Skeletal muscle cell (primary cell): ENCODE results near the gene ZNF804A.

Experiments
- DNase-seq: peaks from one replicate; pipeline ENCODE4 v3.0.0-alpha.2; 2010; ENCODE audit warnings: low read depth
- H3K4me3 ChIP-seq: 2 replicates; pipeline ENCODE4 v1.5.1; 2011; ENCODE audit warnings: low read depth, mild to moderate bottlenecking, control low read depth, low read length, moderate library complexity

ZNF804A gene

GRCh38 chr2:184599054-184599871 lies 934 bp downstream of the ZNF804A start:
- H3K4me3 ChIP-seq, result peak overlapping the region; percentile 77
- DNase-seq, result peak; percentile 13

DNA sequence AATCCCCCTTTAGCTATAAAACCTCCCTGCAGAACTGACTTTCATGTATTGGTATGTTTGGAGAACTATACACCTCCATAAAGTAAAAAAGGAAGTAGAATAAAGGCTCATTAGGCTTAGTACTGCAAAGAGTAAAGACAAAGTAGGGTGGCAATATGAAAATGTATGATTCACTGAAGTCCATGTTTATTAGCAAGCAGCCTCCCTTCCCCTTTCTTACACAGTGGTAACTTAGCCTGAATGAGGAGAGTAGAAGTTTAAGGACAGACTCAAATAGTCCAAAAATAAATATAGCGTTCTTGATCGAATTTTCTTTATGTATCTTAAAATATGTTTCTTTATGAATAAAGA lies 1.5 kb downstream of the ZNF804A start:
- H3K4me3 ChIP-seq, result peak overlapping the region; percentile 77
- DNase-seq, result peak; percentile 2

DNA sequence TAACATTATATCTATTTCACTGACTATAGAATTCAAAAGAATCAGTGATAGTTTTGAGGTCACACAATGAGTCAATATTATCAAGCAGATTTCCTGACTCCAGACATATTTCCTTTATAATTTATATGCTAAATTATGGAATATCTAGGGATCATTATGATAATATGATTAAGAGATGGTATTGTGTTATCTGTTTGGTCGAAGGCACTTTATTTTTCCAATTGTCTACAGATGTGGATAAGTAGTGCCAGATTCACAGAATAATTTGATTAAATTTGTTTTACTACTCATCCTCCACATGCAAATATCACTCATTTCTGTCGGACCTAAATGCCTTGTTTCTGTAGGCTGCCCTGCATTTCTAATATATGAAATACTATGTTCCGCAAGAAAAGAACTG lies 4.4 kb downstream of the ZNF804A start:
- no peak overlapping the region for H3K4me3 ChIP-seq
- no peak for DNase-seq

GRCh38 chr2:184610891-184611290 lies 12.6 kb downstream of the ZNF804A start:
- H3K4me3 ChIP-seq, result no peak overlapping the region
- DNase-seq, result peak; percentile 2

- no peak overlapping the region for H3K4me3 ChIP-seq
- DNase-seq, result peak; percentile 8
Measured at GRCh38 chr2:184611361-184612085, 13.2 kb downstream of the ZNF804A start.

- no peak overlapping the region for H3K4me3 ChIP-seq
- DNase-seq, result no peak
Measured at GRCh38 chr2:184620367-184620766, 22.0 kb downstream of the ZNF804A start.

DNA sequence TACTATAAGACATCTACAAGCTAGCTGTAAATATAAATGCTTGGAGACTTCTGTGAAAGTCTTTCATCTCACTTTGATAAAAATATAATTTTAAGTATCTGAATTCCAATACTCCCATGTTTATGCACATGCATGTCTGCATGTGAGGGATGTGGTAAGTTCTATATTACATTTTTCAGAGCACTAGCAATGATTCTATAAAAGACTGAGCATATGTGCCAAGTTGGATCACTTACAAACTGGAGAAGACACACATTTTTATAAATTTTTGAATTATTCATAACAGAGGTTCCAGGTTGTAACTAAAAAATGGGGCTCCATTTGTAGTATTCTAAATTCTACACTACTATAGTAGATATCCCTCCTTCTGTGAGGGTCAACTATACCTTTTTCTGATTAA lies 26.0 kb downstream of the ZNF804A start:
- DNase-seq, result no peak
- H3K4me3 ChIP-seq, result no peak overlapping the region

DNA sequence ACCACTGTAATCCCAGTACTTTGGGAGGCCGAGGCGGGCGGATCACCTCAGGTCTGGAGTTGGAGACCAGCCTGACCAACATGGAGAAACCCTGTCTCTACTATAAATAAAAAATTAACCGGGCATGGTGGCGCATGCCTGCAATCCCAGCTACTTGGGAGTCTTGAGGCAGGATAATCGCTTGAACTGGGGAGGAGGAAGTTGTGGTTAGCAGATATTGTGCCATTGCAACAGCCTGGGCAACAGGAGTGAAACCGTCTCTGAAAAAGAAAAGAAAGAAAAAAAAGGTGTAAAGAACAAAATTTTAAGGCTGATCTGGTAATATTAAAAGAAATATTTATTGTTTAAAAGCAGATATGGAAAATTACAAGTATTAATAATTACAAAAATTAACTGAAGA lies 29.7 kb downstream of the ZNF804A start:
- H3K4me3 ChIP-seq, result no peak overlapping the region
- no peak for DNase-seq

DNA sequence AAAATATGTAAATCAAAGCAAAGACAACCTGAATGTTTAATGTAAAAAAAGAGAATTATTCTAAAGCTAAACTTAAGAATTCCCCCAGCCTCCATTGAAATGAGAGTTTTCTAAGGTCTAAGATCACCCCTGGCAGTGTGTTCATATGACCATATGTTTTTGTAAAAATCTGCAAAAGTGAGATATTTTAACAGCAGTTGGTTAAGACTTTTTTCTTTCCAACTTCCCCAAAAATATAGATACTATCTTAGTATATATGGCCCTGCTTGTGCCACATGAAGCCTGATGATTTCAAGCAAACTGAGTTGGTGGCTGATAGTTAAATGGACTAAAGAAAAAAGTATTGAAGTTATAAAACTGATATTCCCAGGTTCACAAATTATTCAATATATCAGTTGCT lies 35.4 kb downstream of the ZNF804A start:
- H3K4me3 ChIP-seq, result no peak overlapping the region
- DNase-seq, result no peak

DNA sequence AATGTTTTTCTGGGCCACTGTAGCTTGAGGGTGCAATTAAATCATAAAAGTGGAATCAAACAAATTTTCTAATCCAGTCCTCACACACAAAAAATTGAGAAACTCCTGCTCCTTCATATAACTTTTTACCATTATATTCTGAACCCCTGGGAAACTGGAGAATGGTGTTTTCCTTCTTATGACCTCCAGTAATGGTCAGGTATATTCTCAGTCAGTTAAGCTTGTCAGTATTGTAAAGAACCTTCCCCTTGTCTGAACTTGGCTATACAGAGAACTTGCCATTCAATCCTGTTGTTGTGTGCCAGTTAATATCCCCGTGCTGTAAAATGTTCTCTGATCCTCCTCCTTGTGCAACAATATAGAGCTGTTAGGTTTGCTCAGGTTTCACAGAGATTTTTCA lies 39.5 kb downstream of the ZNF804A start:
- no peak for DNase-seq
- H3K4me3 ChIP-seq, result no peak overlapping the region

DNA sequence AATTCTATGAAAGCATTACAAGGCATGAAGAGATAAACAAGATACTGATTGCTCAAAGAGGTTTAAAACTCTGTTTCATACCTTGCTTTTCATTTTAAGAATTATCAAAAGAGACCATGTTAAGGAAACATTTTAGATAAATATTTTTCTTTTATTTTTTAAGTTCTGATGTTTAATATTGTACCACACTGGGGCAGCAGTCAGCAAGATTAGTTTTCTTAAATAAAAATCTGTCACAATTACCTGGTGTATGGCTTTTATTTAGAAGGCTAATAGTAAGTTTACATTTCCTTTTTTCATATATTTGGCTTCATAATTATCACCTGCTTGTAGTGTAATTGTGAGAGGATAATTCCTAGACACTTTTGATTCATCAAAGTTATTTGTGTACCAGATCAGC lies 46.4 kb downstream of the ZNF804A start:
- DNase-seq, result no peak
- H3K4me3 ChIP-seq, result no peak overlapping the region

DNA sequence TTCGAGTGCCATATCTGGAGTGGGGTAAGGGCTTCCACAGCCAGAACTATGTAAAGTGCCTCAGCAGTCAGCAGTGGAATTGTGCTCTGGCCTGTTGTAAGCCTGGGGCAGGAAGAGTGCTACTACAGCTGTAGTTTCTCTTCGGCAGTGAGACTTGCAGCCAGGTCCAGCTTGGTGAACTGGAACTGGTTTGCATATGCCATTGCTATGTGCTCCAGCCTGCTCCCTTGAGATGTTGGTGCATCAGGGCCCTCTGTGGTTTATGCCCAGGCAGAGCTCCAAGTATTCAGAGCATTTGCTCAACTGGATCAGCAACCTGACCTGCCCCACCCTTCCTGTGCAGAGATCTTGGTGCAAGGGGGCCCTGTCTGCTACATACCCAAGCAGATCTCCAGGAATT lies 47.8 kb downstream of the ZNF804A start:
- H3K4me3 ChIP-seq, result no peak overlapping the region
- peak; percentile 54 for DNase-seq

DNA sequence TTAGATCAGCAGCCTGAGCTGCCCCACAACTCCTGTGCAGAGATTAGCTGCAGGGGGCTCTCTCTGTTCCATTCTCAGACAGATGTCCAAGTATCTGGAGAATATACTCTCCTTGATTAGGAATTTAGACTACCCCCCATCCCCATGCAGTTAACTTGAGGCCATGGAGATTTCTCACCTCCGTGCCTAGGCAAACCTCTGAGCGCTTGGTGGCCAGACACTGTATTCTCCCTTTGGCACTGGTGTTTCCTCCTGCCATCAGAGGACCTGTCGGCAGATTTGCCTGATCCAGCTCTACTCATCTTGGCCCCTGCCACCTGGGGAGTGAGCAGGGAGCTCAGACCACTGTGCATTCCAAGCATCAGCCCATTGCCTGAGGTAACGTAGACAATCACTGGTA lies 48.3 kb downstream of the ZNF804A start:
- H3K4me3 ChIP-seq, result no peak overlapping the region
- no peak for DNase-seq

DNA sequence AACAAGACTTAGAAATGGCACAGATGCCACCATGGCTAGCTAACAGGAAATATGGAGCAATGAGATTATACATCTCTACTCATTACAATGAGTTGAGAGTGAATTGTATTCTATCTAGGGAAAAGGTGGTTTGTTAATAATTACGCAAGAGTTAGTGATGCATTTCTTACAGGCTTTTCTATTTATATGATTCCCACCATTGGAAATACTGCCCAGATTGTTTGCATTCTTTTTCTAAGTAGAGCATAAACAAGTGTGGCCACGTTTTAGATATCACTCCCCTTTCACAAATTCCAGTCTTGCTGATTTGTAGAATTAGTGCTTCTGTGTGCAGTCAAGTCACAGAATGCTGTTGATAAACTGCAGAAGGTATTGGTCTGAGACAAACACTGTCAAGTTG lies 56.6 kb downstream of the ZNF804A start:
- DNase-seq, result peak; percentile 50
- H3K4me3 ChIP-seq, result no peak overlapping the region

DNA sequence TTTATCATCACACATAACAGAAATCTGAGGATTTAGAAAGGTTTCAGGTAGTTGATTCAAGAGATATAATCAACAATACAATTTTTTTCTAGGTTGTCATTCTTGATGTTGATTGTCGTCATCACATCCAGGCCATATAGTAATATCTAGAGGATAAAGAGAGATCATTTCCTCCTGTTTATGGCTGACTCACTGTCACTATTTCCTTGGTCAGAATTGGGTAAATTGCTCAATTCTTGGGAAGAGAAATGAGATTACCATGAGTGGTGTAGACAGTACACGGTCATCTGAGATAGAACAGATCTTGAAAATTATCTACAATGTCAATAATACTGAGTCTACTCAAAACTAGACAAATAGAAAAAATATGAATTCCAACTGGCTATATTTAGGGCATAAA lies 78.8 kb downstream of the ZNF804A start:
- no peak overlapping the region for H3K4me3 ChIP-seq
- no peak for DNase-seq

- no peak overlapping the region for H3K4me3 ChIP-seq
- DNase-seq, result no peak
Measured at GRCh38 chr2:184679219-184680018, 81.1 kb downstream of the ZNF804A start.

- H3K4me3 ChIP-seq, result no peak overlapping the region
- no peak for DNase-seq
Measured at GRCh38 chr2:184680825-184681224, 82.5 kb downstream of the ZNF804A start.

- no peak for DNase-seq
- H3K4me3 ChIP-seq, result no peak overlapping the region
Measured at GRCh38 chr2:184681642-184682321, 83.5 kb downstream of the ZNF804A start.

DNA sequence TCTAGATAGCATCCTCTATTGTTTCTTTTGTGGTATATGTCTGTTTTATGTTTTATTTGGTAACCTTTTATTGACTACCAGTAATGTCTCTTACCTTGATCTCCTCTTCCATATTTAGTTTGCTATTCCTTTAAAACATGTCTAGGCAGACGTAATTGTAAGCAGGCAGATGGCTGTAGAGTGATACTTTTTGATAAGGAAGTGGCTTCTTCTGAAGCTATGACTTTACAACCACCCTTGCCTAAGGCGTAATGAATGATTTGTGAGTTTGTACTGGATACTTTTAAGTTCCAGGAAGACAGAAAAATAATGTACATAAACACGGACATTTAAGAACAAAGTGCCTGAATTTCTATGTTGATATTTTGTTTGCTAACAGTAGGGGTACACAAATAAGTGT lies 85.6 kb downstream of the ZNF804A start:
- no peak overlapping the region for H3K4me3 ChIP-seq
- no peak for DNase-seq
